Astrocyte (in vitro differentiated cells and primary cell): ENCODE results near the gene RGR. TPM values are rescaled to one million over a fixed set of nuclear protein-coding genes. Genes with fewer than 3 reads are reported as not detected.

Experiments used
- DNase-seq: peaks from one replicate; pipeline ENCODE4 v3.0.0-alpha.2; 2010; ENCODE audit warnings: low read depth
- FAIRE-seq: peaks from 2 replicates; lab custom pipeline; 2011; peaks lifted over from hg19 to GRCh38; lab: Jason Lieb, UNC
- H2AFZ ChIP-seq: 2 replicates; pipeline ENCODE4 v1.6.0; 2012; ENCODE audit warnings: low read depth, low read length, inconsistent platforms
- H3K27ac ChIP-seq: 2 replicates; pipeline ENCODE4 v1.5.1; 2011; ENCODE audit warnings: low read depth, low read length, inconsistent platforms
- H3K27me3 ChIP-seq: 2 replicates; pipeline ENCODE4 v1.6.0; 2011; ENCODE audit warnings: low read length, inconsistent platforms; ENCODE audit not compliant: insufficient read depth
- H3K36me3 ChIP-seq: 2 replicates; pipeline ENCODE4 v1.5.1; 2011; ENCODE audit warnings: low read length, inconsistent platforms; ENCODE audit not compliant: insufficient read depth
- H3K4me1 ChIP-seq: 2 replicates; pipeline ENCODE4 v1.5.1; 2011; ENCODE audit warnings: low read length, inconsistent platforms; ENCODE audit not compliant: insufficient read depth
- H3K4me2 ChIP-seq: 2 replicates; pipeline ENCODE4 v1.6.0; 2012; ENCODE audit warnings: low read length, inconsistent platforms
- H3K4me3 ChIP-seq: 2 replicates; pipeline ENCODE4 v1.5.1; 2011; ENCODE audit warnings: low read depth, mild to moderate bottlenecking, low read length, inconsistent platforms; ENCODE audit not compliant: insufficient read depth
- H3K79me2 ChIP-seq: 2 replicates; pipeline ENCODE4 v1.6.0; 2012; ENCODE audit warnings: mild to moderate bottlenecking, low read length, inconsistent platforms; ENCODE audit not compliant: insufficient read depth
- H3K9ac ChIP-seq: 2 replicates; pipeline ENCODE4 v1.6.0; 2012; ENCODE audit warnings: mild to moderate bottlenecking, low read length, inconsistent platforms
- H3K9me3 ChIP-seq: 2 replicates; pipeline ENCODE4 v1.5.1; 2012; ENCODE audit warnings: low read depth, mild to moderate bottlenecking, low read length, inconsistent platforms; ENCODE audit not compliant: insufficient read depth
- H4K20me1 ChIP-seq: 2 replicates; pipeline ENCODE4 v1.6.0; 2012; ENCODE audit warnings: low read length, inconsistent platforms; ENCODE audit not compliant: insufficient read depth
- H3K27ac Mint-ChIP-seq: one replicate; pipeline ENCODE4 v1.8.0; 2021; ENCODE audit warnings: mild to moderate bottlenecking, mixed read lengths; ENCODE audit not compliant: unreplicated experiment
- H3K27me3 Mint-ChIP-seq: one replicate; pipeline ENCODE4 v1.8.0; 2021; ENCODE audit warnings: low read depth, mixed read lengths; ENCODE audit not compliant: unreplicated experiment
- H3K36me3 Mint-ChIP-seq: one replicate; pipeline ENCODE4 v1.8.0; 2021; ENCODE audit warnings: low read depth, mixed read lengths; ENCODE audit not compliant: unreplicated experiment
- H3K4me1 Mint-ChIP-seq: one replicate; pipeline ENCODE4 v1.8.0; 2021; ENCODE audit warnings: low read depth, mixed read lengths; ENCODE audit not compliant: unreplicated experiment
- H3K4me3 Mint-ChIP-seq: one replicate; pipeline ENCODE4 v1.8.0; 2021; ENCODE audit warnings: mild to moderate bottlenecking, moderate library complexity, mixed read lengths; ENCODE audit not compliant: unreplicated experiment
- H3K9me3 Mint-ChIP-seq: one replicate; pipeline ENCODE4 v1.8.0; 2021; ENCODE audit warnings: mild to moderate bottlenecking, mixed read lengths; ENCODE audit not compliant: unreplicated experiment
- CTCF ChIP-seq: IDR thresholded peaks from 2 replicates; pipeline ENCODE4 v1.5.1; 2011; ENCODE audit warnings: low read depth, mild to moderate bottlenecking, inconsistent platforms, low read length, moderate library complexity; ENCODE audit not compliant: insufficient read depth
- EZH2 ChIP-seq: IDR thresholded peaks from 2 replicates; pipeline ENCODE4 v1.6.1; 2012; ENCODE audit warnings: mild to moderate bottlenecking, low read length, inconsistent platforms; ENCODE audit not compliant: insufficient read depth
- total RNA-seq: library from RNA; stranded (reverse); gene quantifications from 2 replicates; pipeline ENCODE4 v1.2.1, GENCODE V29; 2021

The RGR gene
- total RNA-seq, 1 donor from 2014 or later = not detected

- TF ChIP-seq CTCF = peak; percentile 75
- TF ChIP-seq EZH2 = no peak
- H3K9me3 Mint-ChIP-seq = no peaks in the 10 kb centered on the region
- no peak overlapping the region for H3K27ac Mint-ChIP-seq
- FAIRE-seq = no peak
- Histone ChIP-seq H2AFZ (no peak overlapping the region), H3K36me3 (no peaks in the 10 kb centered on the region), H3K4me2 (no peak overlapping the region), H3K79me2 (no peaks in the 10 kb centered on the region), H3K9ac (no peak overlapping the region), H3K27ac (no peak overlapping the region), H3K27me3 (peaks cover 4% of the 10 kb centered on the region), H4K20me1 (no peaks in the 10 kb centered on the region), H3K4me3 (no peak overlapping the region), H3K9me3 (no peaks in the 10 kb centered on the region), H3K4me1 (no peaks in the 10 kb centered on the region)
- no peaks in the 10 kb centered on the region for H3K36me3 Mint-ChIP-seq
- DNase-seq = no peak
- H3K27me3 Mint-ChIP-seq = peaks cover 31% of the 10 kb centered on the region
- H3K4me1 Mint-ChIP-seq = no peaks in the 10 kb centered on the region
- H3K4me3 Mint-ChIP-seq = no peak overlapping the region
Observed at GRCh38 chr10:84205049-84205852, 39.6 kb upstream of the RGR start.

- no peaks in the 10 kb centered on the region for H3K9me3 Mint-ChIP-seq
- H3K27me3 ChIP-seq = peaks cover 4% of the 10 kb centered on the region
- no peaks in the 10 kb centered on the region for H3K4me1 Mint-ChIP-seq
- H3K4me1 ChIP-seq = no peaks in the 10 kb centered on the region
- H2AFZ ChIP-seq = no peak overlapping the region
- H4K20me1 ChIP-seq = no peaks in the 10 kb centered on the region
- H3K79me2 ChIP-seq = no peaks in the 10 kb centered on the region
- no peak overlapping the region for H3K4me3 Mint-ChIP-seq
- peaks cover 28% of the 10 kb centered on the region for H3K27me3 Mint-ChIP-seq
- DNase-seq = no peak
- no peak for FAIRE-seq
- TF ChIP-seq CTCF (no peak), EZH2 (no peak)
- no peak overlapping the region for H3K27ac Mint-ChIP-seq
- H3K9ac ChIP-seq = no peak overlapping the region
- H3K4me2 ChIP-seq = no peak overlapping the region
- no peaks in the 10 kb centered on the region for H3K36me3 ChIP-seq
- H3K27ac ChIP-seq = no peak overlapping the region
- H3K36me3 Mint-ChIP-seq = no peaks in the 10 kb centered on the region
- H3K4me3 ChIP-seq = no peak overlapping the region
- no peaks in the 10 kb centered on the region for H3K9me3 ChIP-seq
Observed at GRCh38 chr10:84205853-84206525, 38.9 kb upstream of the RGR start.
